H1 (cell line): ENCODE results near the gene B3GAT1.

Experiments used
- EGR1 ChIP-seq: IDR thresholded peaks from 2 replicates; pipeline ENCODE4 v1.6.1; 2011; ENCODE audit warnings: low read depth, low read length, borderline replicate concordance
- EZH2 ChIP-seq: fragments of 200-600 bp; sonication (generic); IDR thresholded peaks from 2 replicates; pipeline ENCODE4 v1.7.1; 2012; ENCODE audit warnings: low read depth, mild to moderate bottlenecking, moderate library complexity, low read length, inconsistent platforms; ENCODE audit not compliant: severe bottlenecking
- JUN ChIP-seq: IDR thresholded peaks from 2 replicates; pipeline ENCODE4 v1.6.1; 2011; ENCODE audit warnings: low read depth, mild to moderate bottlenecking, improper control_type of control experiment, low read length
- NRF1 ChIP-seq: IDR thresholded peaks from 2 replicates; pipeline ENCODE4 v1.6.1; 2011; ENCODE audit warnings: mild to moderate bottlenecking, low read depth, low read length, improper control_type of control experiment
- PHF8 ChIP-seq: fragments of 200-600 bp; sonication (generic); conservative IDR thresholded peaks from 2 replicates; pipeline ENCODE4 v1.7.1; 2012; ENCODE audit warnings: low read depth, mild to moderate bottlenecking, inconsistent platforms, low read length, moderate library complexity
- POLR2A ChIP-seq, 2 experiments: IDR thresholded peaks; 1 replicate in 1 of 2; 2 replicates in 1 of 2; pipeline ENCODE4 v1.6.1; 2011; ENCODE audit warnings: low read depth in 2 of 2, low read length in 2 of 2, mild to moderate bottlenecking in 2 of 2; ENCODE audit errors: control extremely low read depth in 1 of 2
- POLR2AphosphoS5 ChIP-seq: IDR thresholded peaks from 2 replicates; pipeline ENCODE4 v1.6.1; 2011; ENCODE audit warnings: low read depth, low read length
- TF ChIP-seq, protein P1 (sequence below), 3 experiments: IDR thresholded peaks; 1 replicate in 2 of 3; 2 replicates in 1 of 3; pipeline versions ENCODE4 v1.5.1 to v1.6.1; 2011; ENCODE audit warnings: low read length in 3 of 3, mild to moderate bottlenecking in 3 of 3, inconsistent platforms in 2 of 3, low read depth in 1 of 3, moderate library complexity in 1 of 3; ENCODE audit not compliant: insufficient read depth in 1 of 3; ENCODE audit errors: control extremely low read depth in 1 of 3

DNA sequence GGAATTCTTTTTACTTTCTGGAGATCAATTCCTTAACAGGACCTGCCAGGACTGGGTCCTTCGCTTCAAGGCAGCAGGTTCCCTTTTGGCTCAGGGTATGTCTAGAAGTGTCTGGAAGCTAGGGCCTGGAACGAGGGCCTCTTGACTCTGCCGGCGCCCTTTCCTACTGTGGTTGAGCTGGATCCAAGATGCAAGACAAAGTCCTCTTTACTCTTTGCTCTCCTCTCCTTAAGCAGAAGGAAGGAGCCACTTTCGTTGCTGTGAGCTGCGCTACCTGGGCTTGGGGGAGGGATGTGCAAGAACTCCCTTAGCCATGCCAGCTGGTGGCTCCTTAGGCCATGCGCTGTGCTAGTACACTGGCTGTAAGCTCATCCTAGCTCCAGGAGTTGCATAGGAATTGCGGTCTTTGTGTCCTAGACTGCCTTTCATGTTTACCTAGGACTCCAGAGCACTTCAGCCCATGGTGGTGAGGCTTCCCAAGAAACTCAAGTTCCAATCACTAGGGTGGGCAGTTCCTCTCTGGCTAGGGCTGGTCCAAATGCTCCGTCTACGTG, 62.2 kb downstream of the B3GAT1 start:
- TF ChIP-seq POLR2A (IDR thresholded peaks at IDR 0.05; ENCODE audit: control extremely low read depth in 1 of 2, low read depth in 2 of 2, low read length in 2 of 2) (no peak), PHF8 (no peak), NRF1 (no peak), EZH2 (no peak), POLR2AphosphoS5 (no peak), JUN (no peak), EGR1 (no peak)
- TF ChIP-seq, protein P1, sequence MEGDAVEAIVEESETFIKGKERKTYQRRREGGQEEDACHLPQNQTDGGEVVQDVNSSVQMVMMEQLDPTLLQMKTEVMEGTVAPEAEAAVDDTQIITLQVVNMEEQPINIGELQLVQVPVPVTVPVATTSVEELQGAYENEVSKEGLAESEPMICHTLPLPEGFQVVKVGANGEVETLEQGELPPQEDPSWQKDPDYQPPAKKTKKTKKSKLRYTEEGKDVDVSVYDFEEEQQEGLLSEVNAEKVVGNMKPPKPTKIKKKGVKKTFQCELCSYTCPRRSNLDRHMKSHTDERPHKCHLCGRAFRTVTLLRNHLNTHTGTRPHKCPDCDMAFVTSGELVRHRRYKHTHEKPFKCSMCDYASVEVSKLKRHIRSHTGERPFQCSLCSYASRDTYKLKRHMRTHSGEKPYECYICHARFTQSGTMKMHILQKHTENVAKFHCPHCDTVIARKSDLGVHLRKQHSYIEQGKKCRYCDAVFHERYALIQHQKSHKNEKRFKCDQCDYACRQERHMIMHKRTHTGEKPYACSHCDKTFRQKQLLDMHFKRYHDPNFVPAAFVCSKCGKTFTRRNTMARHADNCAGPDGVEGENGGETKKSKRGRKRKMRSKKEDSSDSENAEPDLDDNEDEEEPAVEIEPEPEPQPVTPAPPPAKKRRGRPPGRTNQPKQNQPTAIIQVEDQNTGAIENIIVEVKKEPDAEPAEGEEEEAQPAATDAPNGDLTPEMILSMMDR (IDR thresholded peaks at IDR 0.05; ENCODE audit: control extremely low read depth in 1 of 3, insufficient read depth in 1 of 3, low read depth in 1 of 3, low read length in 3 of 3): no peak
